ENCODE data around the gene LHPP.

LHPP gene

GRCh38 chr10:124630551-124630950 lies 168.9 kb downstream of the LHPP start:
- no peak for DNase-seq

- no peak for DNase-seq
These were observed 170.5 kb downstream of the LHPP start for GRCh38 chr10:124632064-124632531.

- no peak for DNase-seq
These were observed 170.9 kb downstream of the LHPP start for GRCh38 chr10:124632566-124632965.

GRCh38 chr10:124636271-124636995 lies 174.8 kb downstream of the LHPP start:
- DNase-seq = no peak

- no peak for DNase-seq
These were observed 175.6 kb downstream of the LHPP start for GRCh38 chr10:124637091-124637700.

- DNase-seq = no peak
These were observed 176.1 kb downstream of the LHPP start for GRCh38 chr10:124637746-124638145.

GRCh38 chr10:124639206-124639605 lies 177.6 kb downstream of the LHPP start:
- no peak for DNase-seq

- no peak for DNase-seq
These were observed 178.0 kb downstream of the LHPP start for GRCh38 chr10:124639646-124640045.

- no peak for DNase-seq
These were observed 178.4 kb downstream of the LHPP start for GRCh38 chr10:124640056-124640455.

GRCh38 chr10:124640538-124641231 lies 179.1 kb downstream of the LHPP start:
- no peak for DNase-seq

- no peak for DNase-seq
These were observed 179.9 kb downstream of the LHPP start for GRCh38 chr10:124641282-124642087.

GRCh38 chr10:124642088-124642710 lies 180.6 kb downstream of the LHPP start:
- peak; percentile 50 for DNase-seq

- peak; percentile 86 for DNase-seq
These were observed 181.8 kb downstream of the LHPP start for GRCh38 chr10:124643330-124644009.

GRCh38 chr10:124644236-124644635 lies 182.6 kb downstream of the LHPP start:
- DNase-seq = no peak

- no peak for DNase-seq
These were observed 183.3 kb downstream of the LHPP start for GRCh38 chr10:124644771-124645415.

- no peak for DNase-seq
These were observed 184.0 kb downstream of the LHPP start for GRCh38 chr10:124645467-124646095.

- DNase-seq = no peak
These were observed 185.1 kb downstream of the LHPP start for GRCh38 chr10:124646483-124647352.

- DNase-seq = no peak
These were observed 186.0 kb downstream of the LHPP start for GRCh38 chr10:124647421-124648130.

- DNase-seq = no peak
These were observed 186.5 kb downstream of the LHPP start for GRCh38 chr10:124648131-124648475.

Measured in retina (tissue), 1 donor.